ENCODE results near the gene ABCA3. TPM values are rescaled to one million over a fixed set of nuclear protein-coding genes. Genes with fewer than 3 reads are reported as not detected.
A peak's percentile ranks its signal among the peaks of the same experiment; 100 is the strongest.

Gene ABCA3
- total RNA-seq, 2 donors from 2014 or later = 8.3 to 10.5 TPM

- ATAC-seq = no peak
- no peak overlapping the region for H3K27ac Mint-ChIP-seq
- no peaks in the 10 kb centered on the region for H3K4me1 Mint-ChIP-seq
- H3K4me3 Mint-ChIP-seq = no peak overlapping the region
- H3K9me3 ChIP-seq (ENCODE audit: control insufficient read depth, low read length, poor library complexity, severe bottlenecking) = no peaks in the 10 kb centered on the region
- no peak for DNase-seq
- H3K36me3 Mint-ChIP-seq (ENCODE audit: low read depth) = no peaks in the 10 kb centered on the region
- H3K27me3 Mint-ChIP-seq = no peaks in the 10 kb centered on the region
Observed at GRCh38 chr16:2319606-2320005, 20.9 kb downstream of the ABCA3 start.

- no peaks in the 10 kb centered on the region for H3K9me3 ChIP-seq (ENCODE audit: control insufficient read depth, low read length, poor library complexity, severe bottlenecking)
- no peak overlapping the region for H3K4me3 Mint-ChIP-seq
- DNase-seq (no peak), ATAC-seq (no peak)
- no peaks in the 10 kb centered on the region for H3K36me3 Mint-ChIP-seq (ENCODE audit: low read depth)
- no peaks in the 10 kb centered on the region for H3K4me1 Mint-ChIP-seq
- H3K27me3 Mint-ChIP-seq = no peaks in the 10 kb centered on the region
- H3K27ac Mint-ChIP-seq = no peak overlapping the region
Observed at GRCh38 chr16:2317231-2318020, 23.1 kb downstream of the ABCA3 start.

- no peaks in the 10 kb centered on the region for H3K9me3 ChIP-seq (ENCODE audit: control insufficient read depth, low read length, poor library complexity, severe bottlenecking)
- Mint-ChIP-seq H3K4me3 (peak overlapping the region; percentile 31), H3K36me3 (ENCODE audit: low read depth) (no peaks in the 10 kb centered on the region), H3K4me1 (no peaks in the 10 kb centered on the region), H3K27me3 (no peaks in the 10 kb centered on the region), H3K27ac (no peak overlapping the region)
- DNase-seq = no peak
- ATAC-seq = no peak
Observed at GRCh38 chr16:2308089-2308962, 32.2 kb downstream of the ABCA3 start.

GRCh38 chr16:2299915-2300192, 40.7 kb downstream of the ABCA3 start:
- no peaks in the 10 kb centered on the region for H3K27me3 Mint-ChIP-seq
- H3K4me3 Mint-ChIP-seq = no peak overlapping the region
- ATAC-seq = no peak
- no peak for DNase-seq
- H3K4me1 Mint-ChIP-seq = no peaks in the 10 kb centered on the region
- no peak overlapping the region for H3K27ac Mint-ChIP-seq
- no peaks in the 10 kb centered on the region for H3K9me3 ChIP-seq (ENCODE audit: control insufficient read depth, low read length, poor library complexity, severe bottlenecking)
- H3K36me3 Mint-ChIP-seq (ENCODE audit: low read depth) = no peaks in the 10 kb centered on the region

- Mint-ChIP-seq H3K4me1 (no peaks in the 10 kb centered on the region), H3K27ac (no peak overlapping the region), H3K4me3 (no peak overlapping the region), H3K27me3 (no peaks in the 10 kb centered on the region), H3K36me3 (ENCODE audit: low read depth) (no peaks in the 10 kb centered on the region)
- DNase-seq = no peak
- no peak for ATAC-seq
- H3K9me3 ChIP-seq (ENCODE audit: control insufficient read depth, low read length, poor library complexity, severe bottlenecking) = no peaks in the 10 kb centered on the region
Observed at GRCh38 chr16:2299121-2299914, 41.2 kb downstream of the ABCA3 start.

- Mint-ChIP-seq H3K27me3 (no peaks in the 10 kb centered on the region), H3K27ac (no peak overlapping the region), H3K4me1 (no peaks in the 10 kb centered on the region), H3K36me3 (ENCODE audit: low read depth) (no peaks in the 10 kb centered on the region), H3K4me3 (no peak overlapping the region)
- DNase-seq (no peak), ATAC-seq (no peak)
- no peaks in the 10 kb centered on the region for H3K9me3 ChIP-seq (ENCODE audit: control insufficient read depth, low read length, poor library complexity, severe bottlenecking)
Observed at GRCh38 chr16:2298621-2299020, 41.9 kb downstream of the ABCA3 start.

- Mint-ChIP-seq H3K36me3 (ENCODE audit: low read depth) (no peaks in the 10 kb centered on the region), H3K4me3 (no peak overlapping the region), H3K4me1 (no peaks in the 10 kb centered on the region), H3K27me3 (no peaks in the 10 kb centered on the region), H3K27ac (no peak overlapping the region)
- no peak for DNase-seq
- ATAC-seq = no peak
- H3K9me3 ChIP-seq (ENCODE audit: control insufficient read depth, low read length, poor library complexity, severe bottlenecking) = no peaks in the 10 kb centered on the region
Observed at GRCh38 chr16:2297506-2297860, 43.0 kb downstream of the ABCA3 start.

- no peak for DNase-seq
- no peak overlapping the region for H3K4me3 Mint-ChIP-seq
- H3K27ac Mint-ChIP-seq = no peak overlapping the region
- H3K4me1 Mint-ChIP-seq = no peaks in the 10 kb centered on the region
- H3K36me3 Mint-ChIP-seq (ENCODE audit: low read depth) = no peaks in the 10 kb centered on the region
- H3K27me3 Mint-ChIP-seq = no peaks in the 10 kb centered on the region
- no peak for ATAC-seq
- no peaks in the 10 kb centered on the region for H3K9me3 ChIP-seq (ENCODE audit: control insufficient read depth, low read length, poor library complexity, severe bottlenecking)
Observed at GRCh38 chr16:2296661-2297505, 43.6 kb downstream of the ABCA3 start.

- ATAC-seq = no peak
- H3K27ac Mint-ChIP-seq = no peak overlapping the region
- H3K4me1 Mint-ChIP-seq = no peaks in the 10 kb centered on the region
- no peak overlapping the region for H3K4me3 Mint-ChIP-seq
- DNase-seq = no peak
- H3K9me3 ChIP-seq (ENCODE audit: control insufficient read depth, low read length, poor library complexity, severe bottlenecking) = no peaks in the 10 kb centered on the region
- peaks cover under 1% of the 10 kb centered on the region for H3K36me3 Mint-ChIP-seq (ENCODE audit: low read depth)
- no peaks in the 10 kb centered on the region for H3K27me3 Mint-ChIP-seq
Observed at GRCh38 chr16:2295056-2295798, 45.3 kb downstream of the ABCA3 start.

- Mint-ChIP-seq H3K36me3 (ENCODE audit: low read depth) (peaks cover 2% of the 10 kb centered on the region), H3K4me3 (no peak overlapping the region), H3K4me1 (no peaks in the 10 kb centered on the region), H3K27me3 (no peaks in the 10 kb centered on the region), H3K27ac (no peak overlapping the region)
- no peaks in the 10 kb centered on the region for H3K9me3 ChIP-seq (ENCODE audit: control insufficient read depth, low read length, poor library complexity, severe bottlenecking)
- DNase-seq = no peak
- no peak for ATAC-seq
Observed at GRCh38 chr16:2292221-2292620, 48.3 kb downstream of the ABCA3 start.

- ATAC-seq = no peak
- no peak overlapping the region for H3K27ac Mint-ChIP-seq
- no peaks in the 10 kb centered on the region for H3K9me3 ChIP-seq (ENCODE audit: control insufficient read depth, low read length, poor library complexity, severe bottlenecking)
- no peaks in the 10 kb centered on the region for H3K4me1 Mint-ChIP-seq
- H3K36me3 Mint-ChIP-seq (ENCODE audit: low read depth) = peaks cover 4% of the 10 kb centered on the region
- no peak for DNase-seq
- no peak overlapping the region for H3K4me3 Mint-ChIP-seq
- no peaks in the 10 kb centered on the region for H3K27me3 Mint-ChIP-seq
Observed at GRCh38 chr16:2289282-2289681, 51.2 kb downstream of the ABCA3 start.

GRCh38 chr16:2288726-2289125, 51.8 kb downstream of the ABCA3 start:
- peaks cover 6% of the 10 kb centered on the region for H3K36me3 Mint-ChIP-seq (ENCODE audit: low read depth)
- no peaks in the 10 kb centered on the region for H3K4me1 Mint-ChIP-seq
- DNase-seq = no peak
- H3K27ac Mint-ChIP-seq = no peak overlapping the region
- no peak for ATAC-seq
- H3K4me3 Mint-ChIP-seq = no peak overlapping the region
- H3K9me3 ChIP-seq (ENCODE audit: control insufficient read depth, low read length, poor library complexity, severe bottlenecking) = no peaks in the 10 kb centered on the region
- H3K27me3 Mint-ChIP-seq = no peaks in the 10 kb centered on the region
